Heart left ventricle (tissue), 13 donors: Measurements from ENCODE around the gene GAB2.

ENCODE experiments used
- CTCF ChIP-seq, 12 donors: fragments of 200-600 bp; sonication (generic) in 4 of 12; IDR thresholded peaks; one replicate each; pipeline versions ENCODE4 v1.5.0 to v1.8.0; 2018 to 2022; ENCODE audit warnings: antibody characterized with exemption in 12 of 12, mild to moderate bottlenecking in 5 of 12
- POLR2A ChIP-seq, 2 donors: fragments of 450-650 bp; IDR thresholded peaks; one replicate each; pipeline ENCODE4 v1.6.1; 2017; ENCODE audit warnings: antibody characterized with exemption in 2 of 2, mild to moderate bottlenecking in 2 of 2, moderate library complexity in 2 of 2
- donor health status: ischemic (EF 13 %, LVEDD 7.1; RV severe dilation, severe dysfunction).
- donor health status: DM: no; HTN: yes; CAD: no.
- donor health status: DM: no; HTN: no; CAD: no.
- donor health status: ischemic (EF 25% LVEDD 6.9; RV normal size, moderate dysfunction).
- donor health status: ischemic (EF 25% LVEDD 5.7; RV mildly dilated, moderate dysfunction).
- donor health status: ischemic (EF 35%, LVEDD 5.7; RV mildly dilated, moderate dysfunction).
- donor health status: nonischemic (EF 11% LVEDD 7.7; RV severe dilation, severe dysfunction).
- donor health status: DM: yes; HTN: yes; CAD: no.
- donor health status: PGD.
- donor health status: ischemic (EF 29% LVEDD 5.4; RV normal size, mild dysfunction).
- donor health status: nonischemic (EF 23%, LVEDD 6.1; RV moderate dilation, normal function).

GRCh38 chr11:78291503-78292108, 126.0 kb downstream of the GAB2 start:
- no peak for TF ChIP-seq CTCF (IDR thresholded peaks at IDR 0.05)
- no peak for TF ChIP-seq POLR2A (IDR thresholded peaks at IDR 0.05)
